Stimulated activated effector memory CD8-positive, alpha-beta T cell treated with anti-CD3 and anti-CD28 coated beads, Interleukin-12 subunit alpha, Interleukin-12 subunit beta, amount 100 ng/mL, for 72 hours (primary cell): ENCODE results near the gene UBC.
"Not testable (repeated sequence)": the region's sequence is repeated elsewhere in the genome, so short reads cannot be mapped to it uniquely, and the experiment has no call there.

Source experiments
- ATAC-seq: fragments of 150-1000 bp; cut with Tn5 transposase; 2 replicates; pipeline ENCODE4 v1.10.0; 2021
- DNase-seq, 2 donors: peaks; one replicate each; pipeline ENCODE4 v3.0.0; 2021 to 2022; ENCODE audit warnings: low spot score in 2 of 2
- H3K27ac Mint-ChIP-seq: one replicate; pipeline ENCODE4 v1.8.0; 2022; ENCODE audit warnings: mild to moderate bottlenecking, mixed read lengths
- H3K36me3 Mint-ChIP-seq: one replicate; pipeline ENCODE4 v1.8.0; 2022; ENCODE audit warnings: mild to moderate bottlenecking, mixed read lengths
- H3K4me1 Mint-ChIP-seq: one replicate; pipeline ENCODE4 v1.8.0; 2022; ENCODE audit warnings: mixed read lengths
- H3K4me3 Mint-ChIP-seq: one replicate; pipeline ENCODE4 v1.8.0; 2022; ENCODE audit warnings: mild to moderate bottlenecking, mixed read lengths
- H3K9me3 Mint-ChIP-seq: one replicate; pipeline ENCODE4 v1.8.0; 2022; ENCODE audit warnings: mixed read lengths

Gene UBC

DNA sequence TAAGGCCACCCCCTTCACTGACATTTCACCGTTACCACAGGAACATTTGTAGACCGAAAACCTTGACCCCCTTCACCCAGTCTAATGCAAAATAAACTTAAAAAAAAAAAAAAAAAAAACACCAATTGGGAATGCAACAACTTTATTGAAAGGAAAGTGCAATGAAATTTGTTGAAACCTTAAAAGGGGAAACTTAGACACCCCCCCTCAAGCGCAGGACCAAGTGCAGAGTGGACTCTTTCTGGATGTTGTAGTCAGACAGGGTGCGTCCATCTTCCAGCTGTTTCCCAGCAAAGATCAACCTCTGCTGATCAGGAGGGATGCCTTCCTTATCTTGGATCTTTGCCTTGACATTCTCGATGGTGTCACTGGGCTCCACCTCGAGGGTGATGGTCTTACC, 2.9 kb downstream of the UBC start:
- ATAC-seq, DNase-seq, H3K9me3 Mint-ChIP-seq: not testable (repeated sequence)
- Mint-ChIP-seq H3K27ac (peak overlapping the region; percentile 89), H3K4me1 (peaks cover 57% of the 10 kb centered on the region), H3K36me3 (peaks cover 72% of the 10 kb centered on the region), H3K4me3 (peak overlapping the region; percentile 59)

DNA sequence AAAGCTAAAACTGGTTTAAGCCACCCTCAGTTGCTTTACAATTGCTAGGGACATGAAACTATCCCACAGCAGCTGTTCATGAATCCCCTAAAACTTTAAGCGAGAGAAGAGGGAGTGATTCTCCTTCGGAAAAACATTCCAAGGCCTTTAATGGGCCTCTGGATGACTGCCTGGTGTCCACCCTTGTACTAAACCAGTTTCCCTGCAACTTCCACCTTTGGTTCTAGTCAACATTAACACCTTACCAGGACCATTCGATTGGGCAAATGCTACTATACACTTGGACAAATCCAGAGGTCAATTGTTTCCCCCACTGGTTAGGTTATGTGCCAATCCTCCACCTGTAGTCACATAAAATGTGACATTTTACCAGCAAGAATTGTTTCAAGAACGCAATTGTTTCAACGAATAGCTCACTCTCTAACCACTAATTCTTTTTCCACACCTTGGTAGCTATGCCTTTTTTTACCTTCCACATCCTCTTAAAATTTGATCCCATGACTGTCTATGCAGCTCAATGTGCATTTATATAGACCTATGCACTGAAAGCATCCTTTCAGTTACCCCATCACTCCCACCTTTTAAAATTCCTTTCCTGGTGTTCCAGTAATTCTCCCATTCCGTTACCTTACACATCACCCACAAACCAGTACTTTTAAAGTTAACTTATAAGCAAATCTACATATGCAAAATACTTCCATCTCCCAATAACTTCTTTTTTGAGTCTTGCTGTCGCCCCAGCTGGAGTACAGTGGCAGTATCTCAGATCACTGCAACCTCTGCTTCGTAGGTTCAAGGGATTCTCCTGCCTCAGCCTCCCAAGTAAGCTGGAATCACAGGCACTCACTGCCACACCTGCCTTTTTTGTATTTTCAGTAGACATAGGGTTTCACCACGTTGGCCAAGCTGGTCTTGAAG, 3.6 kb downstream of the UBC start:
- H3K4me3 Mint-ChIP-seq = peak overlapping the region; percentile 59
- no peak for DNase-seq
- no peaks in the 10 kb centered on the region for H3K9me3 Mint-ChIP-seq

DNA sequence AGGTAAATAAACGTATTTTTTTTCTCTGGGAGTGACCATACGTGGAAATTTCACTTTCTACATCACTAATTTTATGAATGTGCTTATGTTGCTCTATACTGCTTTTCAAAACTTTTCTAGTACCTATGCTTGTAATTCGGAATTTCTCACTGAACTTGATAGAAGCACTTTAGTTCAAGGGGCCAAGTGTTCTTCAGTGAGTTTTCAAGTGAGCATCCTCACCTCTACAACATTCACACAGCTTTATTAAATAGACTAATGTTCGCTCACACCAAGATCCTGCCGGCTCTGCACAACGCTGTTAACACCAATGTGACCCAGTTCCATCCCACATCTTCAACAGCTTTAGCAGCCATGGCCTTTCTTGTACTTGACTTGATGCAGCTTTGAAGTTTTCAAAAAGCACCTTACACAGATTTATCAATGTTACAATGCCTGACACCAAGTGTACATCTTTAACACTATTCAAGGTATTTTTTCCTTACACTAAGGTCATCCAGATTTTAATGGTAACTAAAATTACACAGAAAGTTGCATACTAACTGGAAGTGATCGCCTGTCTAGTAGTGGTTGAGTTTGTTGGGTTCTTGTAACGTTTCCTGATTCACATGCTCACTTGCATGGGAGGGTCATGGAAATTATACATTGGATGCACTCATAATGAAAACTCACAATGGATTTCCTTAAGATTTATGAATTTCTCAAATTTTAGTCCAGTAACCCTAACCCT, 4.5 kb downstream of the UBC start:
- H3K9me3 Mint-ChIP-seq = no peaks in the 10 kb centered on the region
- peaks cover 61% of the 10 kb centered on the region for H3K4me1 Mint-ChIP-seq
- DNase-seq (no peak), ATAC-seq (no peak)
- H3K36me3 Mint-ChIP-seq = peaks cover 60% of the 10 kb centered on the region
- H3K4me3 Mint-ChIP-seq = peak overlapping the region; percentile 59
- H3K27ac Mint-ChIP-seq = peak overlapping the region; percentile 89

More for the DNA sequence above, 3.6 kb downstream of the UBC start:
- Mint-ChIP-seq H3K27ac (peak overlapping the region; percentile 89), H3K36me3 (peaks cover 65% of the 10 kb centered on the region), H3K4me1 (peaks cover 59% of the 10 kb centered on the region)
- no peak for ATAC-seq

DNA sequence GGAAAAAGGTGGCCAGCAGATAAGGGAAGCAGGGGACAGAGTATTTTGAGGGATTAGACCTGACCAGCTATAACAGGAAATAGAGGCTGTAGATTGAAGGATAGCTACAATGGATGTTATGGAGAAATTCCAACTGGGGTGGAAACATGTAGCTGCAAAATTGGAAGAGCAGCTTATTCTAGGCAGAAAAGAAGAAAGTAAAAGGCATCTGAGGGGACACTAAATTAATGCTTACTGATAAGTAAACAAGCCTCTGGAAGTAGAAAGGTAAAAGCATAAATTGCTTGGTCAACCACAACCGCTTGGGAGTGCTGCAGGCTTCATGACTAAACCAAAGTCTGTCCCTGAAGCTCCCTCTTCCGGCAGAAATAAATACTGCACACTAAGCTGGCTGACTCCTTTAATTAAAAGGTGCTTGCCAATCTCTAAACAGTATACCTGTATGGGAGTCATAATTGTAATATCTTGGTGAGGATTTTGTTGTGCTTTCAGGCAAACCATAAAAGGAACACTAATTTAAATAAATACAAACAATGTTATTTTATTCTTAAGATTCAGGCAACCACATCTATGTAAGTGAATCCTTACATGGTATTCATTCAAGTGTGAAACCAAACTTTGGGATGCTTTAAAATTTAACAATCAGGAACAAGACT, 7.7 kb downstream of the UBC start:
- peak; percentile 86 to 93 for DNase-seq
- no peak overlapping the region for H3K4me3 Mint-ChIP-seq

DNA sequence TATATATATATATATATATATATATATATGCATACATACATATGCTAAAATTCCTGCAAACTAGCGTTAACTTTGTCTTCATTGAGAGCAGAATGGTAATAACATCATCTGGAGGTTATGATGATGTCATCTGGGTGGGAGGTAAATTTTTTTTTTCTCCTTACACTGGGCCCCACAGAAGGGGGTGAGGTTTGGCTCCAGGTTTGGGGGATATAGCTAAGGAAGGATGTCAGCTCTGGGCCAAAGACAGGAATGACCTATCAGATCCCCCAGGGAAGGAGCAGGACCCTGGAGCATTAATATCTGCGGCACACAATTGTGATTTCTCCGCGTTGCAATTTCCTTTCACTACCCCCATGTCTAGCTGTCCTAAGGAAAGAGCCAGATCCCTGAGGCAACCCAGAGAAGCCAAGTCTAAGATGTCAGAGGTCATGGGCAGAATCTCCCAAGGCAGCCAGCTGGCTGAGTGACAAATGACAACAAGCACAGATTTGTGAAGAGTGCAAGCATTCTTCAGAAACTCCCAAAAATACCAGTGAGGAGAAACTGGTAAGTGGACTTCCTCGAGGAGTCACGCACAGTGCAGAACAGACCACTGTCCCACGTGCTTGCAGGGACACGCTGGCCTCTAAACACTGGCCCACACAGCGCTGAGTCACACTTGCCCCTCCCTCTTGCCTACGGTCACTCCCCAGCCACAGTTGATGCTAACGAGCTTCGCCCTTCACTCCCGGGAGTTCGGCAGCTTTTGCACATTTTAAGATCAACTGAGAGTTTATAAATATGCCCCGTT, 9.9 kb downstream of the UBC start:
- Mint-ChIP-seq H3K4me3 (no peak overlapping the region), H3K36me3 (peaks cover 7% of the 10 kb centered on the region), H3K9me3 (no peaks in the 10 kb centered on the region), H3K4me1 (peaks cover 21% of the 10 kb centered on the region), H3K27ac (no peak overlapping the region)
- ATAC-seq (peak; percentile 23), DNase-seq (no peak)

More for the DNA sequence above, 7.7 kb downstream of the UBC start:
- Mint-ChIP-seq H3K36me3 (peaks cover 29% of the 10 kb centered on the region), H3K9me3 (no peaks in the 10 kb centered on the region), H3K4me1 (peaks cover 43% of the 10 kb centered on the region), H3K27ac (peak overlapping the region; percentile 26)
- ATAC-seq = peak; percentile 79

DNA sequence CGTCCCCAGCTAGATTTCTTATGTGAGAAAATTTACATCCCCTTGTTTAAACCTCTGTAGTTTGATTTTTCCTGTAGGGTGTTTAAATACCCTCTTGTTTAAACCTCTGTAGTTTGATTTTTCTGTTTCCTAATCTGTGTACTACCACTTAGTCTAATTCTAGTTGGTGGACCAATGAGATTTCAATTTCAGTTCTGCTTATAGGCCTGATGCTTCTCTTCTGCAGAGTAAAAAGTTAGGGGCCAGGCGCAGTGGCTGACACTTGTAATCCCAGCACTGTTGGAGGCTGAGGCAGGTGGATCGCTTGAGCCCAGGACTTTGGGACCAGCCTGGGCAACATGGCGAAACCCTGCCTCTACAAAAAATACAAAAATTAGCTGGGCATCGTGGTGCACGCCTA, 11.5 kb downstream of the UBC start:
- Mint-ChIP-seq H3K9me3 (no peaks in the 10 kb centered on the region), H3K4me3 (no peak overlapping the region)

DNA sequence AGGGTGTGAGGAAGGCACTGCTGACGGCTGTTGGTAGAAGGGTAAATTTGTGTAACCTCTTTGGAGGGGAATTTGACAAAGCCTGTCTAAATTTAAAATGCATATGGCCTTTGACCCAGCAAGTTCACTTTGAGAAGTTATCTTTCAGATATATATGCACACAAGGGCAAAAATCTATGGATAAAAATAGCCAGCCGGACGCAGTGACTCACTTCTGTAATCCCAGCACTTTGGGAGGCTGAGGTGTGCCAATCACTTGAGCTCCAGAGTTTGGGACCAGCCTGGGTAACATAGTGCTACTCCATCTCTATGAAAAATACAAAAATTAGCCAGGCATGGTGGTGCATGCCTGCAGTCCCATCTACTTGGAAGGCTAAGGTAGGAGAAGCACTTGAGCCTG, 13.4 kb downstream of the UBC start:
- no peak for DNase-seq
- H3K4me3 Mint-ChIP-seq = no peak overlapping the region
- no peaks in the 10 kb centered on the region for H3K36me3 Mint-ChIP-seq
- no peak for ATAC-seq
- no peak overlapping the region for H3K27ac Mint-ChIP-seq
- H3K4me1 Mint-ChIP-seq = peaks cover 27% of the 10 kb centered on the region
- H3K9me3 Mint-ChIP-seq = no peaks in the 10 kb centered on the region

More for the DNA sequence above, 11.5 kb downstream of the UBC start:
- Mint-ChIP-seq H3K36me3 (no peaks in the 10 kb centered on the region), H3K4me1 (peaks cover 34% of the 10 kb centered on the region), H3K27ac (no peak overlapping the region)
- no peak for ATAC-seq
- DNase-seq = no peak

DNA sequence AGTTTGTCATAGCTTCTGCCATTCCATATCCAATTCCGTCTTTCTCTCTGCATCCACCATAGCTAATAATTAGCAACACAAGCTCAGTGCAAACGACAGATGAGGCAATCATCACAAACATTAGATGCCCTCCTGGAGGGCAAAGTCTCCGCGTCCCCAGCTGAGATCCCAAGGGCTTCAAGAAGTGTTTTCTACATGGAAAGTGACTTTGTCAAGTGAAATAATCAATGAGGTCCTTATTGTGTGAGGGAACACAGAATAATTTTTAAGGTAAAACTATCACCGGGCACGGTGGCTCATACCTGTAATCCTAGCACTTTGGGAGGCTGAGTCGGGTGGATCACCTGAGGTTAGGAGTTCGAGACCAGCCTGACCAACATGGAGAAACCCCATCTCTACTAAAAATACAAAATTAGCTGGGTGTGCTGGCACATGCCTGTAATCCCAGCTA, 14.1 kb downstream of the UBC start:
- not testable (repeated sequence) for H3K4me3 Mint-ChIP-seq, H3K9me3 Mint-ChIP-seq, ATAC-seq, DNase-seq, H3K36me3 Mint-ChIP-seq, H3K27ac Mint-ChIP-seq
- H3K4me1 Mint-ChIP-seq = peaks cover 23% of the 10 kb centered on the region

DNA sequence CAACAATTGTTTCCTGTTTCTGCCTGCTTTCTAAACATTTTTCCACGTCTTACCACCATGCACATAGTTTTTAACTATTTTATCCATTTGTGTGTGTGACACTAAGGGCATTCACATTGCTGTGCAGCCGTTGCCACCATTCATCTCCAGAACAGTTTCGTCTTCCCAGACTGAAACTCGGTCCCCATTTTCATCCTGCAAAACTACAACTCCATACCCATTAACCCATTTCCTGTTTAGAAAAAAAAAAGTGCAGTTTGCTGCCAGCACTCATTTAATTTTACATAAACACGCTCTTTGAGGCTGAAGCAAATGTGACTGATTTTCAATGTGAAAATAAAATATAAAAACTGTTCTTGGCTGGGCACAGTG, 15.5 kb downstream of the UBC start:
- no peak for DNase-seq
- no peak for ATAC-seq

DNA sequence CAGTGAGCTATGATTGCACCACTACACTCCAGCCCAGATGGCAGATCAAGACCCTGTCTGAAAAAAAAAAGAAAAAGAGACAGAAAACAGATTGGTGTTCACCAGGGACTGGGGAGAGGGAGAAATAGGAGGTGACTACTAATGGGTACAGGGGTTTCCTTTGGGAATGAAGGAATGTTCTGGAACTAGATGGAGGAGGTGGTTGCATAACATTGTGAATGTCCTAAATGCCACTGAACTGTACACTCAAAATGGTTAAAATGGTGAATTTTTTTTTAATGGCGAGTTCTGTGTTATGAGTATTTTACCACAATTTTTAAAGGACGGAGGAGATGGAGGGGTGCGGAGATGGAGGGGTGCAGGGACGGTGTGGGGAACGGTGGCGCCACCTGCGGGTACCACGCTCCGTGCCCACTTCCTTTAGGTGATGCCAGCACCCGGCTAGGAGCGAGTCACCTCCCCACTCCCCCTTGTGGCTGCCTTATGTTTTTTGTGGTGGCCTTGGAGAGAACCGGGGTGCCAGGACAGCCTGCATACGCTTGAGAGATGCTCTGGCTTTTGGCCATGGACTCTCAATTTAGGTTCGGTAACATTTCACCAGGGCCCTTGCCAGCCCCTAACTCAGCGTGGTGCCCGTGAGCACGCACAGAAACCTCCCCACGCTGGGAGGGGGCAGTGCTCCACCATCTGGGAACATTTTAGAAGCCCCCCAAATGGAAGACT, 16.1 kb downstream of the UBC start:
- Mint-ChIP-seq H3K4me1 (peaks cover 15% of the 10 kb centered on the region), H3K36me3 (no peaks in the 10 kb centered on the region), H3K4me3 (peak overlapping the region; percentile 15), H3K9me3 (no peaks in the 10 kb centered on the region), H3K27ac (no peak overlapping the region)
- DNase-seq = peak in 1 of 2 donors; percentile 72
- peak; percentile 85 for ATAC-seq

More for the DNA sequence above, 15.5 kb downstream of the UBC start:
- Mint-ChIP-seq H3K9me3 (no peaks in the 10 kb centered on the region), H3K27ac (no peak overlapping the region), H3K4me1 (peaks cover 15% of the 10 kb centered on the region), H3K36me3 (no peaks in the 10 kb centered on the region), H3K4me3 (peak overlapping the region; percentile 4)

DNA sequence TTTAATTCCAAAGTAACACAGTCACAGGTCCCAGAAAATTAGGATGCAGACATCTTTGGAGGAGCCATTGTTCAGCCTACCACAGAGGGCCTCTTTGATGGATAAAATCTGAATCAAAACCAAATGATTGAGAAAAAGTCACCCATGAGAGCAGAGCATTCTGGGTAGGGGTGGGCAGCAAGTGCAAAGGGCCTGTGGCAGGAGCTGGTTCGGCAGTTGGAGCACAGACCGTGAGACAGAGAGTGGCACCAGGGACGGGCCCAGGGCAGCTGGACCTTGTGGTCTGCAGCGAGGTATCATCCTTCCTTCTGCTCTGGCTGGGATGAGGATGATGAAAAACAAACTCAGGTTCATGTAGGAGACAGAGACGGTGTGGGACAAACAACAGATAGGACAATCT, 18.0 kb downstream of the UBC start:
- Mint-ChIP-seq H3K36me3 (no peaks in the 10 kb centered on the region), H3K9me3 (no peaks in the 10 kb centered on the region)

DNA sequence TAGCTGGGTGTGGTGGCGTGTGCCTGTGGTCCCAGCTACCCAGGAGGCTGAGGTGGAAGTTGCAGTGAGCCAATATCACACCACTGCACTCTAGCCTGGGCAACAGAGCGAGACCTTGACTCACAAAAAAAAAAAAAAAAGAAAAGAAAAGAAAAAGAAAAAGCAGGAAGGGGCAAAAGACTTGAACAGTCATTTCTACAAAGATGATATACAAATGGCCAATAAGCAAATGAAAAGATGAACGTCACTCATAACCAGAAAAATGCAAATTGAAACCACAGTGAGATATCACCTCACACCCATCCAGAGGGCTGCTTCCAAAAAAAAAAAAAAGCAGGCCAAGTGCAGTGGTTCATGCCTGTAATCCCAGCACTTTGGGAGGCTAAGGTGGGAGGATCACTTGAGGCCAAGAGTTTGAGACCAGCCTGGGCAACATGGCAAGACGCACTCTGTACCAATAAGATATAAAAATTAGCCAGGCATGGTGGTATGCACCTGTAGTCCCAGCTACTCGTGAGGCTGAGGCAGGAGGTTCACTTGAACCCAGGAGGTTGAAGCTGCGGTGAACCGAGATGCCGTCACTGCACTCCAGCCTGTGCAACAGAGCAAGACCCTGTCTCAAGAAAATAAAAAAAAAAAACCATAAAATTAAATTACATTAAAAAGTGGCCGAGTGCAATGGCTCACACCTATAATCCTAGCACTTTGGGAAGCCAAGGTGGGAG, 20.5 kb downstream of the UBC start:
- ATAC-seq (peak; percentile 82), DNase-seq (no peak)
- Mint-ChIP-seq H3K4me1 (peaks cover 12% of the 10 kb centered on the region), H3K36me3 (no peaks in the 10 kb centered on the region), H3K4me3 (no peak overlapping the region), H3K9me3 (no peaks in the 10 kb centered on the region), H3K27ac (no peak overlapping the region)

More for the DNA sequence above, 18.0 kb downstream of the UBC start:
- Mint-ChIP-seq H3K4me3 (no peak overlapping the region), H3K27ac (no peak overlapping the region), H3K4me1 (peaks cover 15% of the 10 kb centered on the region)
- ATAC-seq (no peak), DNase-seq (no peak)

DNA sequence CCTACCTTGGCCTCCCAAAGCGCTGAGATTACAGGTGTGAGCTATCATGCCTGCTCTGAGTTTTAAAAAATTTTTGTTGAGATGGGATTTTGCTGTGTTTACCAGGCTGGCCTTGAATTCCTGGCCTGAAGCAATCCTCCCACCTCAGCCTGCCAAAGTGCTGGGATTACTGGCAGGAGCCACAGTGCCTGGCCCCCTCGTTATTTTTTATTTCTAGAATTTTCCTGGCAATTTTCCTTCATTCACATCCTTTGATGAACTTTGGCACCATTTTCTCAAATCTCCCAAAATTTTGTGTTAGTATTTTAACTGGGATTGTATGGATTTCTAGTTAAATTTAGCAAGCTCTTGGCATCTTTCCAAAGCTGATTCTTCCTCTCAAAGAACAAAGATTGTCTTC, 26.2 kb downstream of the UBC start:
- no peak overlapping the region for H3K27ac Mint-ChIP-seq
- DNase-seq (no peak), ATAC-seq (no peak)
- H3K4me1 Mint-ChIP-seq = no peaks in the 10 kb centered on the region
- H3K9me3 Mint-ChIP-seq = no peaks in the 10 kb centered on the region
- no peaks in the 10 kb centered on the region for H3K36me3 Mint-ChIP-seq
- no peak overlapping the region for H3K4me3 Mint-ChIP-seq

DNA sequence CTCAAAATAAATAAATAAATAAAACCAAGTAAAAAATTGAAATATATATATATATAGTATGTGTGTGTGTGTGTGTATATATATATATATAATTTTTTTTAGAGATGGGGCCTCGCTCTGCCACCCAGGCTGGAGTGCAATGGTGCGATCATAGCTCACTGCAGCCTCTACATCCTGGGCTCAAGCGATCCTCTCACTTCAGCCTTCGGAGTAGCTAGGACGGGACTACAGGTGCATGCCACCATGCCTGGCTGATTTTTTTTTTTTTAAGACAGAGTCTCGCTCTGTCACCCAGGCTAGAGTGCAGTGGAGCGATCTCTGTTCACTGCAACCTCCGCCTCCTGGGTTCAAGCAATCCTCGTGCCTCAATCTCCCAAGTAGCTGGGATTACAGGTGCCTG, 26.7 kb downstream of the UBC start:
- ATAC-seq, H3K9me3 Mint-ChIP-seq, H3K4me1 Mint-ChIP-seq, DNase-seq, H3K36me3 Mint-ChIP-seq, H3K27ac Mint-ChIP-seq, H3K4me3 Mint-ChIP-seq: not testable (repeated sequence)
